ENCODE results near the gene PALM2AKAP2. TPM values are rescaled to one million over a fixed set of nuclear protein-coding genes. Genes with fewer than 3 reads are reported as not detected.
A peak's percentile ranks its signal among the peaks of the same experiment; 100 is the strongest.

Gene PALM2AKAP2
- total RNA-seq, 4 donors from 2014 or later, result 0.78 to 9.0 (median 4.4) TPM

- DNase-seq (ENCODE audit: low spot score in 2 of 2), result no peak
- H3K27ac ChIP-seq, result no peak overlapping the region
- no peak overlapping the region for H3K4me3 ChIP-seq
- no peaks in the 10 kb centered on the region for H3K9me3 ChIP-seq
- no peaks in the 10 kb centered on the region for H3K36me3 ChIP-seq
- H3K27me3 ChIP-seq, result peaks cover 0 to 3% of the 10 kb centered on the region in 2 donors
- WGBS, 2 donors, result 65 to 86% methylated on average over 1 of the region's 1 CpG
- no peaks in the 10 kb centered on the region for H3K4me1 ChIP-seq
- TF ChIP-seq CTCF (IDR thresholded peaks at IDR 0.05) (no peak), POLR2A (IDR thresholded peaks at IDR 0.05) (no peak), EP300 (IDR thresholded peaks at IDR 0.05) (no peak)
These were observed 9.9 kb upstream of the PALM2AKAP2 start for GRCh38 chr9:109770101-109770500.

GRCh38 chr9:109771087-109771486 is 8.9 kb upstream of the PALM2AKAP2 start:
- H3K9me3 ChIP-seq, result no peaks in the 10 kb centered on the region
- 24 to 47% methylated on average over 2 of the region's 2 CpGs for WGBS, 2 donors
- H3K27me3 ChIP-seq, result peaks cover 0 to 3% of the 10 kb centered on the region in 2 donors
- H3K4me3 ChIP-seq, result no peak overlapping the region
- no peak for TF ChIP-seq POLR2A (IDR thresholded peaks at IDR 0.05)
- no peak for TF ChIP-seq EP300 (IDR thresholded peaks at IDR 0.05)
- no peak for TF ChIP-seq CTCF (IDR thresholded peaks at IDR 0.05)
- DNase-seq (ENCODE audit: low spot score in 2 of 2), result no peak
- no peaks in the 10 kb centered on the region for H3K4me1 ChIP-seq
- no peak overlapping the region for H3K27ac ChIP-seq
- H3K36me3 ChIP-seq, result no peaks in the 10 kb centered on the region

- Histone ChIP-seq H3K27ac (no peak overlapping the region), H3K36me3 (no peaks in the 10 kb centered on the region), H3K27me3 (peaks cover 0 to 3% of the 10 kb centered on the region in 2 donors), H3K9me3 (no peaks in the 10 kb centered on the region), H3K4me3 (no peak overlapping the region), H3K4me1 (no peaks in the 10 kb centered on the region)
- 45 to 52% methylated on average over 8 of the region's 8 CpGs for WGBS, 2 donors
- TF ChIP-seq EP300 (IDR thresholded peaks at IDR 0.05), result no peak
- TF ChIP-seq POLR2A (IDR thresholded peaks at IDR 0.05), result no peak
- TF ChIP-seq CTCF (IDR thresholded peaks at IDR 0.05), result no peak
- no peak for DNase-seq (ENCODE audit: low spot score in 2 of 2)
These were observed 8.0 kb upstream of the PALM2AKAP2 start for GRCh38 chr9:109771796-109772531.

- Histone ChIP-seq H3K9me3 (no peaks in the 10 kb centered on the region), H3K36me3 (no peaks in the 10 kb centered on the region), H3K4me3 (no peak overlapping the region), H3K4me1 (peaks cover 0 to 9% (median 2%) of the 10 kb centered on the region in 4 donors), H3K27me3 (peaks cover 0 to 1% of the 10 kb centered on the region in 2 donors), H3K27ac (peak overlapping the region in 1 of 4 donors; percentile 11)
- no peak for DNase-seq (ENCODE audit: low spot score in 2 of 2)
- no peak for TF ChIP-seq EP300 (IDR thresholded peaks at IDR 0.05)
- TF ChIP-seq CTCF (IDR thresholded peaks at IDR 0.05), result no peak
- no peak for TF ChIP-seq POLR2A (IDR thresholded peaks at IDR 0.05)
- 38 to 39% methylated on average over 3 of the region's 3 CpGs for WGBS, 2 donors
These were observed 4.5 kb upstream of the PALM2AKAP2 start for GRCh38 chr9:109775516-109775915.

DNA sequence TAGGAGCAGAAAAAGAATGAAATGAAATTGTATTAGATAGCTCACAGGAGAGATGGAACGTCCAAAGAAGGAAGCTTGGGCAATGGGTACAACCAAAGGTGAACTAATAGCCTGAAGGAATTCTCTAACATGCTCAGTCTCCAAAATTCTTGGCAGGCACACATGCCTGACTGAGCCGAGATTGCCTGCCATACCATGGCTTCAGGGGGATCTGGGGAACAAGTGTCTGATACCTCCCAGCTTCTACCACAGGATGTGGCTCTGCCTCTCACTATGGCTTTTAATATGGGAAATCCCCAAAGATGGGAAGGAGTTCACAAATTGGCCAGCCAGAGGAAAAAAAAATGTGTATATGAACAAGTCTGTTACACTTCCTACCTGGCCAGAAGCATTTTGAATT is 3.6 kb upstream of the PALM2AKAP2 start:
- no peaks in the 10 kb centered on the region for H3K36me3 ChIP-seq
- no peak for TF ChIP-seq EP300 (IDR thresholded peaks at IDR 0.05)
- TF ChIP-seq CTCF (IDR thresholded peaks at IDR 0.05), result no peak
- no peak for TF ChIP-seq POLR2A (IDR thresholded peaks at IDR 0.05)
- peaks cover 0 to 14% (median 3%) of the 10 kb centered on the region in 4 donors for H3K4me1 ChIP-seq
- no peak overlapping the region for H3K4me3 ChIP-seq
- H3K27me3 ChIP-seq, result no peaks in the 10 kb centered on the region
- 68 to 72% methylated on average over 2 of the region's 2 CpGs for WGBS, 2 donors
- H3K27ac ChIP-seq, result no peak overlapping the region
- DNase-seq (ENCODE audit: low spot score in 2 of 2), result no peak
- H3K9me3 ChIP-seq, result no peaks in the 10 kb centered on the region
